Activated T-helper 17 cell treated with anti-CD3 and anti-CD28 coated beads, Interleukin-2, amount 50 U/mL, for 72 hours (primary cell): ENCODE data around the gene NELFB. TPM values are rescaled to one million over a fixed set of nuclear protein-coding genes. Genes with fewer than 3 reads are reported as not detected.

Source experiments
- ATAC-seq: fragments of 150-1000 bp; cut with Tn5 transposase; replicated peaks from 2 replicates; pipeline ENCODE4 v1.10.0; 2021; ENCODE audit warnings: mild to moderate bottlenecking, moderate library complexity
- H3K27ac Mint-ChIP-seq: one replicate; pipeline ENCODE4 v1.8.0; 2022; ENCODE audit warnings: mixed read lengths
- H3K27me3 Mint-ChIP-seq: one replicate; pipeline ENCODE4 v1.8.0; 2022; ENCODE audit warnings: mixed read lengths
- H3K36me3 Mint-ChIP-seq: one replicate; pipeline ENCODE4 v1.8.0; 2022; ENCODE audit warnings: low read depth, mild to moderate bottlenecking, mixed read lengths
- H3K4me1 Mint-ChIP-seq: one replicate; pipeline ENCODE4 v1.8.0; 2022; ENCODE audit warnings: mixed read lengths
- H3K4me3 Mint-ChIP-seq: one replicate; pipeline ENCODE4 v1.8.0; 2022; ENCODE audit warnings: mild to moderate bottlenecking, mixed read lengths
- H3K9me3 Mint-ChIP-seq: one replicate; pipeline ENCODE4 v1.8.0; 2022; ENCODE audit warnings: mixed read lengths
- total RNA-seq, 2 donors: library from RNA; stranded (reverse); gene quantifications; one replicate each; pipeline ENCODE4 v1.2.3, GENCODE V29; 2022

NELFB gene
- total RNA-seq, 2 donors from 2014 or later, result 43.6 to 78.0 TPM

GRCh38 chr9:137286975-137287383, 31.9 kb downstream of the NELFB start:
- ATAC-seq, result peak; percentile 51
- H3K9me3 Mint-ChIP-seq, result no peaks in the 10 kb centered on the region
- no peak overlapping the region for H3K27ac Mint-ChIP-seq
- no peak overlapping the region for H3K4me3 Mint-ChIP-seq
- H3K27me3 Mint-ChIP-seq, result no peaks in the 10 kb centered on the region
- no peaks in the 10 kb centered on the region for H3K4me1 Mint-ChIP-seq
- no peaks in the 10 kb centered on the region for H3K36me3 Mint-ChIP-seq

DNA sequence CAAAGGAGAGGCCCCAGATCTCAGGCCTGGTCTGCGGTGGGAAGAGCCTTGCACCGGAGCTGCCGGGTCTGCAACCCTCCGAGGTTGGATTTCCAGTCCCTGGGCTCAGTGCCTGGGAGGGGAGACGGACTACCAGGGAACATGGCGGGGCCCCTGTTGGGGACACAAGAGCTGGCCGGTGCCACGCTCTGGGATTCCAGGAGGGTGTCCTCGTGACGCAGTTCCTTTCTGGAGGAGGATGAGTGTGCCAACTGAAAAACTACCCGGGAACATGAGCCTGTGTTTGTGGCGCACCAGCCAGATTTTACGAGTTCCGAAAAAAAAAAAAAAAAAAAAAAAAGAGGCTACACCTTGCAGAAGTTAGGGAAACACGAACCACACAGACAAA, 38.0 kb downstream of the NELFB start:
- ATAC-seq, result no peak
- no peak overlapping the region for H3K4me3 Mint-ChIP-seq
- no peak overlapping the region for H3K27ac Mint-ChIP-seq
- H3K36me3 Mint-ChIP-seq, result no peaks in the 10 kb centered on the region
- peaks cover 5% of the 10 kb centered on the region for H3K4me1 Mint-ChIP-seq
- H3K9me3 Mint-ChIP-seq, result no peaks in the 10 kb centered on the region
- H3K27me3 Mint-ChIP-seq, result peaks cover 22% of the 10 kb centered on the region

DNA sequence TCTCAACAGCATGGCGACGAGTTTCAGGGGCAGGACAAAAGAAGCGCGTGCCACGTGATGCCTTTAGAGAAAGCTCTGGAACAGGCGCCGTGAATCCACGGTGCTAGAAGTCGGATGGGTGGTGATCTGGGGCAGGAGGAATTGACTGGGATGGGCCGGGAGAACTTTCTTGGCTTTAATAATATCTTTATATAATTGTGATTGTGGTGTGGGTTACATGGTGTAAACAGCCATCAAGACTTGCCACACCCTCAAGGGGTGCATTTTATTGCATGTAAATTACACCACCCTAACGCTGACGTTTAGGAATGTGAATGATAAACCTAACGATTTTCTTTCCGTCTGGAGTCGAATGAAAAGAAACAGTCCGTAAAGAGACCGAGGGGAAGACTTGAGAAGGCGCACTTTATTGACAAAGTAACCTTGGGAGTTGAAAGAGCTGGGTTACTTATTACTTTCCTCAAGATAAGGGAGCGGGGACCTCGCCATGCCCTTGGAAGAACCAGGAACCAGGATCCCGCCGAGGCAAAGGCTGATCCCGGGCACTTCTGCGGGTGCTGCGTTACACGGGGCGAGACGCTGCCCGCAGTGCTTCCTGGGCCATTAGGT, 38.5 kb downstream of the NELFB start:
- Mint-ChIP-seq H3K9me3 (no peaks in the 10 kb centered on the region), H3K4me3 (no peak overlapping the region), H3K4me1 (peaks cover 5% of the 10 kb centered on the region), H3K36me3 (no peaks in the 10 kb centered on the region), H3K27me3 (peaks cover 22% of the 10 kb centered on the region), H3K27ac (no peak overlapping the region)
- no peak for ATAC-seq

DNA sequence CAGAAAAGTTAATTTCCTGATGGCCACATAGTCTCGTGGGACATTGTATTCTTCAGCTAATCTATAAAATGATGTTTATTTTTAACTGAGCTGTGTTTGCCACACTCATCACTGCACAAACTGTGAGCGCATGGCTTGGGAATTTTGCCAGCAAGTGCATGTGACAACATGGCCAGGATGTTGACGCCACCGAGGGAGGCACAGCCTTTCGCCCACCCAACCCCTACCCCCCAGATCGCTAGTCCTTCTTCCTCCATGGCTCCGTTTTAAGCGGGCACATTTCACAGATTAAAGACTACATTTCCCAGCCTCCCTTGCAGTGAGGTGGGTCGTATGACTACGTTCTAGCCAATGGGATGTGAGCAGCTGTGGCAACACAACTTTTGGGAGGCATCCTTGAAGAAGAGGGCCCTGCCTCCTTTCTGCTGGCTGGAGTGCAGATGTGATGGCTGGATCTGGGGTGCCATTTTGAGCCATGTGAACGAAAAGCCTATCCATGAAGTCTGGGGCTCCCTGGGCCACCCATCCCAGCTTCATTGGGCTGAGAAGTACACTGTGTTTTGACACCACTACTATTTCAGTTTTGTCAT, 39.1 kb downstream of the NELFB start:
- no peak overlapping the region for H3K27ac Mint-ChIP-seq
- H3K4me1 Mint-ChIP-seq, result peaks cover 5% of the 10 kb centered on the region
- H3K36me3 Mint-ChIP-seq, result no peaks in the 10 kb centered on the region
- H3K4me3 Mint-ChIP-seq, result no peak overlapping the region
- H3K27me3 Mint-ChIP-seq, result peaks cover 22% of the 10 kb centered on the region
- peak; percentile 65 for ATAC-seq
- H3K9me3 Mint-ChIP-seq, result no peaks in the 10 kb centered on the region

GRCh38 chr9:137294681-137295237, 39.6 kb downstream of the NELFB start:
- H3K4me3 Mint-ChIP-seq, result no peak overlapping the region
- no peaks in the 10 kb centered on the region for H3K36me3 Mint-ChIP-seq
- peaks cover 23% of the 10 kb centered on the region for H3K27me3 Mint-ChIP-seq
- no peaks in the 10 kb centered on the region for H3K9me3 Mint-ChIP-seq
- ATAC-seq, result no peak
- peaks cover 5% of the 10 kb centered on the region for H3K4me1 Mint-ChIP-seq
- no peak overlapping the region for H3K27ac Mint-ChIP-seq

GRCh38 chr9:137295238-137295811, 40.2 kb downstream of the NELFB start:
- H3K4me1 Mint-ChIP-seq, result peaks cover 5% of the 10 kb centered on the region
- peak; percentile 86 for ATAC-seq
- H3K4me3 Mint-ChIP-seq, result no peak overlapping the region
- H3K9me3 Mint-ChIP-seq, result no peaks in the 10 kb centered on the region
- H3K27ac Mint-ChIP-seq, result no peak overlapping the region
- no peaks in the 10 kb centered on the region for H3K36me3 Mint-ChIP-seq
- peaks cover 25% of the 10 kb centered on the region for H3K27me3 Mint-ChIP-seq

- H3K36me3 Mint-ChIP-seq, result no peaks in the 10 kb centered on the region
- H3K27ac Mint-ChIP-seq, result no peak overlapping the region
- no peaks in the 10 kb centered on the region for H3K9me3 Mint-ChIP-seq
- peak overlapping the region; percentile 54 for H3K4me3 Mint-ChIP-seq
- peaks cover 25% of the 10 kb centered on the region for H3K27me3 Mint-ChIP-seq
- ATAC-seq, result no peak
- peaks cover 5% of the 10 kb centered on the region for H3K4me1 Mint-ChIP-seq
Observed at GRCh38 chr9:137295849-137296669, 40.9 kb downstream of the NELFB start.

- Mint-ChIP-seq H3K4me1 (peaks cover 5% of the 10 kb centered on the region), H3K27me3 (peaks cover 25% of the 10 kb centered on the region), H3K9me3 (no peaks in the 10 kb centered on the region), H3K36me3 (no peaks in the 10 kb centered on the region), H3K4me3 (peak overlapping the region; percentile 54), H3K27ac (no peak overlapping the region)
- no peak for ATAC-seq
Observed at GRCh38 chr9:137296670-137297664, 41.8 kb downstream of the NELFB start.

DNA sequence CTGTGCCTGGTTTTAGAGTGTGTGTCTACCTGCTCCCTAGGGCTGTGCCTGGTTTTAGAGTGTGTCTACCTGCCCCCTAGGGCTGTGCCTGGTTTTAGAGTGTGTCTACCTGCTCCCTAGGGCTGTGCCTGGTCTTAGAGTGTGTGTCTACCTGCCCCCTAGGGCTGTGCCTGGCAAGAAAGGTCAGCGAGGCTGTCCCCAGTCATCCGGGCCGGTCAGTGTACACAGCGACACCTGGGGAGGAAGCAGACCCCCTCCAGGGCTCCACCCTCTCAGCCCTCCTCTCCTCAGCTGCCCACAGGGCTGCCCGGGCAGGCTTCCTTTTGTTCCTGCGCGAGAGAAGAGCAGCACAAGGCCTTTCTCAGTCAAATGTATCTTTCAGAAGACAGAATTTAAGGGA, 42.8 kb downstream of the NELFB start:
- Mint-ChIP-seq H3K4me1 (peaks cover 5% of the 10 kb centered on the region), H3K4me3 (no peak overlapping the region), H3K27ac (no peak overlapping the region), H3K9me3 (no peaks in the 10 kb centered on the region), H3K27me3 (peaks cover 25% of the 10 kb centered on the region), H3K36me3 (no peaks in the 10 kb centered on the region)
- ATAC-seq, result no peak

GRCh38 chr9:137298401-137299202, 43.5 kb downstream of the NELFB start:
- Mint-ChIP-seq H3K4me1 (peaks cover 5% of the 10 kb centered on the region), H3K9me3 (no peaks in the 10 kb centered on the region), H3K27me3 (peaks cover 20% of the 10 kb centered on the region), H3K4me3 (no peak overlapping the region), H3K36me3 (no peaks in the 10 kb centered on the region), H3K27ac (no peak overlapping the region)
- ATAC-seq, result no peak

- no peak for ATAC-seq
- Mint-ChIP-seq H3K36me3 (no peaks in the 10 kb centered on the region), H3K9me3 (no peaks in the 10 kb centered on the region), H3K27ac (no peak overlapping the region), H3K4me1 (peaks cover 5% of the 10 kb centered on the region), H3K27me3 (peaks cover 17% of the 10 kb centered on the region), H3K4me3 (no peak overlapping the region)
Observed at GRCh38 chr9:137299203-137299565, 44.1 kb downstream of the NELFB start.

- Mint-ChIP-seq H3K9me3 (no peaks in the 10 kb centered on the region), H3K27ac (no peak overlapping the region), H3K27me3 (peaks cover 13% of the 10 kb centered on the region)
Observed at GRCh38 chr9:137299938-137300337, 44.8 kb downstream of the NELFB start.

DNA sequence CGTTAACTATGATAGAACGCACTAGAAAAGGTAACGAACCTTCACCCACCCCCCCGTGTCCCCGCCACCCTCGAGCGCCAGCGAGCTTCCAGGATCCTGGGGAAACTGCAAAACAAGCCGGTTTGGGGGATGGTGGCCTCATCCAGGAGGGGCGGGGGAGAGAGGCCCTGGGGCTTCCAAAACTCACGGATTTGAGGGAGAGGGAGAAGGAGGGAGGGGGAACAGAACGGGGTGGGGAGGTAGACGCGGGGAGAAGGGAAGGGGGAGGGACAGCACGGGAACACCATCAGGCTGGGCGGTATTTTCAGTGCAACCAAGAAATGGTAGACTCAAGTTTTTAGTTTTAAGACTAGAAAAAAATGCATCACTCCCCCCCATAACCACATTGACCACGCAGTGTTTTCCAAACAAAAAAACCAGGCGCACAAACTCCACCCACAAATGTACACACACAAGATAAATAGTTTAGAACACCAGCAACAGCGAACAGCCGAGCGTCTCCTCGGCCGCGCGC, 45.5 kb downstream of the NELFB start:
- no peak for ATAC-seq
- H3K27ac Mint-ChIP-seq, result no peak overlapping the region
- peaks cover 5% of the 10 kb centered on the region for H3K4me1 Mint-ChIP-seq
- peaks cover 13% of the 10 kb centered on the region for H3K27me3 Mint-ChIP-seq
- H3K36me3 Mint-ChIP-seq, result no peaks in the 10 kb centered on the region
- H3K9me3 Mint-ChIP-seq, result no peaks in the 10 kb centered on the region
- H3K4me3 Mint-ChIP-seq, result peak overlapping the region; percentile 68

More at GRCh38 chr9:137299938-137300337, 44.8 kb downstream of the NELFB start:
- Mint-ChIP-seq H3K4me3 (peak overlapping the region; percentile 43), H3K36me3 (no peaks in the 10 kb centered on the region), H3K4me1 (peaks cover 5% of the 10 kb centered on the region)
- ATAC-seq, result no peak
